Measurements from ENCODE around the gene ALDH1A2. TPM values are rescaled to one million over a fixed set of nuclear protein-coding genes. Genes with fewer than 3 reads are reported as not detected.

The ALDH1A2 gene
- total and polyA plus RNA-seq, 12 donors = 1.8 to 277 (median 8.3) TPM

GRCh38 chr15:57911247-57911646, 154.3 kb downstream of the ALDH1A2 start:
- Histone ChIP-seq H3K9me3 (replicated peaks in 1 of 3) (no peaks in the 10 kb centered on the region), H3K4me1 (replicated peaks in 1 of 2) (no peaks in the 10 kb centered on the region), H3K36me3 (replicated peaks in 1 of 2) (no peaks in the 10 kb centered on the region), H3K4me3 (no peak overlapping the region), H3K27me3 (no peaks in the 10 kb centered on the region), H3K27ac (no peak overlapping the region)
- WGBS, 4 donors = 35 to 45% (median 42%) methylated on average over 1 of the region's 1 CpG
- intact Hi-C loops (cut with DNase I) = no loop called here
- no peak for DNase-seq
- no peak for TF ChIP-seq POLR2A (IDR thresholded peaks at IDR 0.05)
- no peak for TF ChIP-seq CTCF (IDR thresholded peaks at IDR 0.05)

- H3K27ac ChIP-seq = no peak overlapping the region
- intact Hi-C loops (cut with DNase I) = no loop called here
- TF ChIP-seq CTCF (IDR thresholded peaks at IDR 0.05) (no peak), POLR2A (IDR thresholded peaks at IDR 0.05) (no peak)
- H3K27me3 ChIP-seq = no peaks in the 10 kb centered on the region
- no peaks in the 10 kb centered on the region for H3K36me3 ChIP-seq (replicated peaks in 1 of 2)
- no peaks in the 10 kb centered on the region for H3K4me1 ChIP-seq (replicated peaks in 1 of 2)
- 93 to 96% (median 94%) methylated on average over 3 of the region's 3 CpGs for WGBS, 4 donors
- no peaks in the 10 kb centered on the region for H3K9me3 ChIP-seq (replicated peaks in 1 of 3)
- no peak overlapping the region for H3K4me3 ChIP-seq
- no peak for DNase-seq
Observed at GRCh38 chr15:57910672-57911071, 154.8 kb downstream of the ALDH1A2 start.

- Histone ChIP-seq H3K27me3 (no peaks in the 10 kb centered on the region), H3K36me3 (replicated peaks in 1 of 2) (no peaks in the 10 kb centered on the region), H3K4me3 (no peak overlapping the region), H3K9me3 (replicated peaks in 1 of 3) (no peaks in the 10 kb centered on the region), H3K27ac (no peak overlapping the region), H3K4me1 (replicated peaks in 1 of 2) (no peaks in the 10 kb centered on the region)
- TF ChIP-seq CTCF (IDR thresholded peaks at IDR 0.05) = no peak
- TF ChIP-seq POLR2A (IDR thresholded peaks at IDR 0.05) = no peak
- intact Hi-C loops (cut with DNase I) = no loop called here
- no peak for DNase-seq
- 59 to 65% (median 61%) methylated on average over 2 of the region's 2 CpGs for WGBS, 4 donors
Observed at GRCh38 chr15:57909388-57909787, 156.1 kb downstream of the ALDH1A2 start.

- TF ChIP-seq POLR2A (IDR thresholded peaks at IDR 0.05) (no peak), CTCF (IDR thresholded peaks at IDR 0.05) (no peak)
- Histone ChIP-seq H3K27me3 (no peaks in the 10 kb centered on the region), H3K27ac (no peak overlapping the region), H3K36me3 (replicated peaks in 1 of 2) (no peaks in the 10 kb centered on the region), H3K4me1 (replicated peaks in 1 of 2) (no peaks in the 10 kb centered on the region), H3K9me3 (replicated peaks in 1 of 3) (no peaks in the 10 kb centered on the region), H3K4me3 (no peak overlapping the region)
- intact Hi-C loops (cut with DNase I) = no loop called here
- DNase-seq = no peak
- WGBS, 4 donors = 10 to 46% (median 37%) methylated on average over 1 of the region's 1 CpG
Observed at GRCh38 chr15:57903626-57904025, 161.9 kb downstream of the ALDH1A2 start.

Other genes with a start within 250 kb of the ALDH1A2 start
- 1 to 10 TPM in 1 of 9 donors, under 1 TPM in 7, not detected in 1; 0.22 to 2.8 (median 0.83) TPM for gene AQP9, start 72.7 kb upstream of the ALDH1A2 start, total RNA-seq
- gene AQP9, start 72.7 kb upstream of the ALDH1A2 start, polyA plus RNA-seq = 1 to 10 TPM in 2 of 3 donors, under 1 TPM in 1; 0.44 to 2.8 (median 1.4) TPM

Data from adrenal gland (tissue), 12 donors.